ENCODE data around the gene TMEM72.

DNA sequence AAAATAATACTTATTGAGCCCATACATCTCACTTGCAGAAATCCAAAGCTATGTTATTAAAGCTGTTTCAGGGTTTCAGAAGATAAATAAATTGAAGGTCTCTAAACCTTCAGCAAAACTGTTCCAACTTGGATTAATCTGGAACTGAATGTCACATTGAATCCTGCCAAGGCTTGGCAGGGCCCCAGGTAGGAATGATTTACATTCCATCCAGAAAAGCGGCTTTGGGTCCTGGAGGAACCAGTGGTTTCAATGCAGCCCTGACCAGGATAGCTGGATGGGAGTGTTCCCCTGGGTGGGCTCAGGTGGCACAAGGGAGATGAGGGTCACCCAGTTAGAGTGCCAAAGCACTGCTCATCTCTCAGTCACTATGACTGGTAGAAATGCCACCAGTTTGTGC, 37.0 kb upstream of the TMEM72 start:
- no peak for TF ChIP-seq POLR2AphosphoS5 (IDR thresholded peaks at IDR 0.05)
- TF ChIP-seq, protein P1, sequence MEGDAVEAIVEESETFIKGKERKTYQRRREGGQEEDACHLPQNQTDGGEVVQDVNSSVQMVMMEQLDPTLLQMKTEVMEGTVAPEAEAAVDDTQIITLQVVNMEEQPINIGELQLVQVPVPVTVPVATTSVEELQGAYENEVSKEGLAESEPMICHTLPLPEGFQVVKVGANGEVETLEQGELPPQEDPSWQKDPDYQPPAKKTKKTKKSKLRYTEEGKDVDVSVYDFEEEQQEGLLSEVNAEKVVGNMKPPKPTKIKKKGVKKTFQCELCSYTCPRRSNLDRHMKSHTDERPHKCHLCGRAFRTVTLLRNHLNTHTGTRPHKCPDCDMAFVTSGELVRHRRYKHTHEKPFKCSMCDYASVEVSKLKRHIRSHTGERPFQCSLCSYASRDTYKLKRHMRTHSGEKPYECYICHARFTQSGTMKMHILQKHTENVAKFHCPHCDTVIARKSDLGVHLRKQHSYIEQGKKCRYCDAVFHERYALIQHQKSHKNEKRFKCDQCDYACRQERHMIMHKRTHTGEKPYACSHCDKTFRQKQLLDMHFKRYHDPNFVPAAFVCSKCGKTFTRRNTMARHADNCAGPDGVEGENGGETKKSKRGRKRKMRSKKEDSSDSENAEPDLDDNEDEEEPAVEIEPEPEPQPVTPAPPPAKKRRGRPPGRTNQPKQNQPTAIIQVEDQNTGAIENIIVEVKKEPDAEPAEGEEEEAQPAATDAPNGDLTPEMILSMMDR (IDR thresholded peaks at IDR 0.05) = no peak
- TF ChIP-seq POLR2A (IDR thresholded peaks at IDR 0.05) = no peak
- TF ChIP-seq EP300 (IDR thresholded peaks at IDR 0.05) = no peak

Measured in sigmoid colon (tissue), 4 donors.